B cell (primary cell): ENCODE results near the gene DHRS4. TPM values are rescaled to one million over a fixed set of nuclear protein-coding genes. Genes with fewer than 3 reads are reported as not detected.

ENCODE experiments used
- ATAC-seq: fragments of 200-7000 bp; cut with Tn5 transposase; one replicate; pipeline ENCODE4 v1.10.0; 2021; ENCODE audit warnings: low read depth, mild to moderate bottlenecking, moderate number of reproducible peaks, moderate library complexity
- CTCF ChIA-PET: fragments of 350-600 bp; sonication (Branson Sonifier 250); formaldehyde crosslinking; loops from one replicate; lab custom pipeline; 2021; ENCODE audit warnings: antibody characterized with exemption, inconsistent platforms; lab: Charles Lee
- POLR2A ChIA-PET: fragments of 350-600 bp; sonication (Branson Sonifier 250); formaldehyde crosslinking; loops from one replicate; lab custom pipeline; 2021; ENCODE audit warnings: antibody characterized with exemption; lab: Charles Lee
- DNase-seq: peaks from one replicate; pipeline ENCODE4 v3.0.0; 2013
- H2AFZ ChIP-seq: 2 replicates; pipeline ENCODE4 v1.6.1; 2012; ENCODE audit warnings: mild to moderate bottlenecking, low read depth, low read length; ENCODE audit not compliant: insufficient read depth, poor library complexity, severe bottlenecking
- H3K27ac ChIP-seq, 2 donors: 1 replicate in 1 of 2; 2 replicates in 1 of 2; pipeline ENCODE4 v1.5.1; 2012 to 2013; ENCODE audit warnings: low read length in 2 of 2, mild to moderate bottlenecking in 2 of 2, moderate library complexity in 1 of 2
- H3K27me3 ChIP-seq, 4 experiments: fragments of 200-600 bp in 1 of 4; sonication (generic) in 1 of 4; replicated peaks in 1 of 4; 1 replicate in 2 of 4; 2 replicates in 2 of 4; pipeline versions ENCODE4 v1.6.1 to v1.7.0; 2013 to 2016; ENCODE audit warnings: low read length in 3 of 4, mild to moderate bottlenecking in 2 of 4, mixed read lengths in 1 of 4, moderate library complexity in 1 of 4; ENCODE audit not compliant: insufficient read depth in 4 of 4, control insufficient read depth in 3 of 4; ENCODE audit errors: control extremely low read depth in 1 of 4
- H3K36me3 ChIP-seq, 2 experiments: replicated peaks in 1 of 2; 1 replicate in 1 of 2; 2 replicates in 1 of 2; pipeline versions ENCODE4 v1.6.1 to v1.7.1; 2013; ENCODE audit warnings: low read length in 1 of 2; ENCODE audit not compliant: insufficient read depth in 2 of 2, control insufficient read depth in 1 of 2; ENCODE audit errors: control extremely low read depth in 1 of 2, extremely low read depth in 1 of 2
- H3K4me1 ChIP-seq, 2 donors: fragments of 200-600 bp in 1 of 2; sonication (generic) in 1 of 2; 1 replicate in 1 of 2; 2 replicates in 1 of 2; pipeline versions ENCODE4 v1.5.1 to v1.6.1; 2013 to 2017; ENCODE audit warnings: low read length in 2 of 2; ENCODE audit not compliant: control insufficient read depth in 2 of 2, insufficient read depth in 2 of 2
- H3K4me2 ChIP-seq: replicated peaks from 2 replicates; pipeline ENCODE3; 2012; ENCODE audit warnings: mild to moderate bottlenecking, low read depth, low read length; ENCODE audit not compliant: poor library complexity, severe bottlenecking
- H3K4me3 ChIP-seq, 5 experiments: fragments of 200-600 bp in 1 of 5; sonication (generic) in 1 of 5; 1 replicate in 3 of 5; 2 replicates in 2 of 5; pipeline versions ENCODE4 v1.5.1 to v1.7.0; 2011 to 2016; ENCODE audit warnings: low read length in 4 of 5, mild to moderate bottlenecking in 4 of 5, low read depth in 2 of 5, control low read depth in 1 of 5, moderate library complexity in 1 of 5; ENCODE audit not compliant: insufficient read depth in 1 of 5; ENCODE audit errors: control extremely low read depth in 1 of 5, extremely low read depth in 1 of 5
- H3K79me2 ChIP-seq: fragments of 200-600 bp; sonication (generic); one replicate; pipeline ENCODE4 v1.6.0; 2016; ENCODE audit warnings: low read length; ENCODE audit not compliant: control insufficient read depth, insufficient read depth
- H3K9ac ChIP-seq: fragments of 200-600 bp; sonication (generic); 2 replicates; pipeline ENCODE4 v1.6.1; 2017; ENCODE audit warnings: mild to moderate bottlenecking, low read length, moderate library complexity
- H3K9me3 ChIP-seq, 3 donors: one replicate each; pipeline versions ENCODE4 v1.6.1 to v1.7.1; 2013; ENCODE audit warnings: low read length in 2 of 3; ENCODE audit not compliant: control insufficient read depth in 2 of 3, insufficient read depth in 1 of 3; ENCODE audit errors: control extremely low read depth in 1 of 3
- H4K20me1 ChIP-seq: 2 replicates; pipeline ENCODE4 v1.6.0; 2012; ENCODE audit warnings: mild to moderate bottlenecking, low read length; ENCODE audit not compliant: insufficient read depth, control insufficient read depth, poor library complexity, severe bottlenecking
- H3K27ac Mint-ChIP-seq: one replicate; pipeline ENCODE4 v1.8.0; 2021; ENCODE audit warnings: mixed read lengths
- H3K27me3 Mint-ChIP-seq: one replicate; pipeline ENCODE4 v1.8.0; 2021; ENCODE audit warnings: mixed read lengths
- H3K4me1 Mint-ChIP-seq: one replicate; pipeline ENCODE4 v1.8.0; 2021; ENCODE audit warnings: mixed read lengths
- H3K4me3 Mint-ChIP-seq: one replicate; pipeline ENCODE4 v1.8.0; 2021; ENCODE audit warnings: mixed read lengths
- H3K9me3 Mint-ChIP-seq: one replicate; pipeline ENCODE4 v1.8.0; 2022; ENCODE audit warnings: mixed read lengths; ENCODE audit not compliant: insufficient read depth
- CTCF ChIP-seq: fragments of 200-600 bp; IDR thresholded peaks from one replicate; pipeline ENCODE4 v1.8.0; 2022; ENCODE audit warnings: antibody characterized with exemption, mild to moderate bottlenecking
- EZH2 ChIP-seq: IDR thresholded peaks from 2 replicates; pipeline ENCODE4 v1.6.1; 2012; ENCODE audit warnings: borderline replicate concordance, low read depth, mild to moderate bottlenecking, moderate library complexity, low read length; ENCODE audit not compliant: insufficient read depth, poor library complexity, severe bottlenecking
- WGBS: methylation state at CpG from one replicate; pipeline ENCODE4 v1.1.5; 2013; ENCODE audit warnings: missing lambda C conversion rate; ENCODE audit not compliant: insufficient coverage; 5-methylcytosine and 5-hydroxymethylcytosine counted together
- intact Hi-C: fragments of 100-400 bp; cut with micrococcal nuclease; formaldehyde crosslinking; loops from one replicate; pipeline ENCODE4 v1.10.0; 2022
- polyA plus RNA-seq: library from polyadenylated mRNA; depleted of rRNA; stranded (reverse); fragments of >200 nt; gene quantifications from 2 replicates; pipeline ENCODE4 v1.2.3, GENCODE V29; 2012
- total RNA-seq, 2 donors: library from RNA; stranded (reverse); fragments of 120-200 nt in 1 of 2; gene quantifications; 1 replicate in 1 of 2; 2 replicates in 1 of 2; pipeline versions ENCODE4 v1.2.3 to v1.2.4, GENCODE V29; 2013 to 2022

DHRS4 gene
- total and polyA plus RNA-seq, 2 donors (not counting 1 experiment from before 2014, with no cell fraction given), result 15.6 to 16.2 TPM

GRCh38 chr14:23925523-23926075, 28.0 kb upstream of the DHRS4 start:
- DNase-seq (no peak), ATAC-seq (no peak)
- H3K27ac Mint-ChIP-seq, result no peak overlapping the region
- Histone ChIP-seq H3K4me1 (no peaks in the 10 kb centered on the region), H3K36me3 (no peaks in the 10 kb centered on the region), H3K9ac (no peak overlapping the region), H3K9me3 (no peaks in the 10 kb centered on the region), H3K79me2 (no peaks in the 10 kb centered on the region), H3K27me3 (no peaks in the 10 kb centered on the region), H3K4me3 (no peak overlapping the region), H3K4me2 (no peak overlapping the region), H2AFZ (no peak overlapping the region), H3K27ac (no peak overlapping the region), H4K20me1 (no peaks in the 10 kb centered on the region)
- CTCF ChIA-PET, result no interaction called here
- TF ChIP-seq EZH2 (no peak), CTCF (no peak)
- WGBS, result 95% methylated on average over 5 of the region's 7 CpGs
- no peaks in the 10 kb centered on the region for H3K9me3 Mint-ChIP-seq
- POLR2A ChIA-PET, result no interaction called here
- peaks cover 5% of the 10 kb centered on the region for H3K27me3 Mint-ChIP-seq
- intact Hi-C loops, result loop anchor here (5.0 kb wide), 1 partner anchor 448 kb away; no protein-coding TSS in a partner anchor
- H3K4me3 Mint-ChIP-seq, result no peak overlapping the region
- H3K4me1 Mint-ChIP-seq, result no peaks in the 10 kb centered on the region

DNA sequence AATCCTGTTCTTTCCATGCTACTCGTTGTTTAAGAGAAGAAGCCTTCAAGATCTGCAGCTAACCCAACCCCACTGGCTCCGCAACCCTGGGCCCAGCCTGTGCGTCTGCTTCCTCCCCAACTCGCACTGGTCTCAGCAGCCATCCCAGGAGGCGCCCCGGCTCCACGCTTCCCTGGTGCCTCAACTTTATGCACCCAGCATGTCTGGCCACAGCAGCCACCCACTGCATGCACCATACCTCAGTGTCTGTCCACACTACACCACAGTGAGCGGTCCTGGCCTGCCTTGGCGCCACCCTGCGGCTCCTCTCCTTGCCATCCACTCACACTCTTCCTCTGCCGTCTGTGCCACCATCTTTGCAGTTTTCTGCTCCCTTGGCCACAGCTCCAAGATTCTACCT, 27.0 kb upstream of the DHRS4 start:
- H3K9me3 Mint-ChIP-seq, result no peaks in the 10 kb centered on the region
- Histone ChIP-seq H3K27me3 (no peaks in the 10 kb centered on the region), H2AFZ (no peak overlapping the region), H3K9me3 (no peaks in the 10 kb centered on the region), H3K36me3 (no peaks in the 10 kb centered on the region), H3K9ac (no peak overlapping the region), H3K4me1 (no peaks in the 10 kb centered on the region), H4K20me1 (no peaks in the 10 kb centered on the region), H3K4me3 (no peak overlapping the region), H3K4me2 (no peak overlapping the region), H3K79me2 (no peaks in the 10 kb centered on the region), H3K27ac (no peak overlapping the region)
- DNase-seq, result no peak
- WGBS, result 96% methylated on average over 11 of the region's 11 CpGs
- TF ChIP-seq CTCF, result no peak
- TF ChIP-seq EZH2, result no peak
- peaks cover 5% of the 10 kb centered on the region for H3K27me3 Mint-ChIP-seq
- ChIA-PET POLR2A (no interaction called here), CTCF (interaction anchor here (1.3 kb wide), 1 partner anchor 19 kb away, joined by 4 read pairs; no protein-coding TSS in a partner anchor)
- H3K4me1 Mint-ChIP-seq, result no peaks in the 10 kb centered on the region
- no peak overlapping the region for H3K27ac Mint-ChIP-seq
- H3K4me3 Mint-ChIP-seq, result no peak overlapping the region
- intact Hi-C loops, result loop anchor here (5.0 kb wide), 1 partner anchor 449 kb away; no protein-coding TSS in a partner anchor
- no peak for ATAC-seq
